SKM-1 (cell line): ENCODE measurements around the gene TTC33.
A peak's percentile ranks its signal among the peaks of the same experiment; 100 is the strongest.

Experiments
- DNase-seq: peaks from one replicate; lab custom pipeline; 2025; ENCODE audit not compliant: unreplicated experiment; lab: John Stamatoyannopoulos, UW

Gene TTC33

DNA sequence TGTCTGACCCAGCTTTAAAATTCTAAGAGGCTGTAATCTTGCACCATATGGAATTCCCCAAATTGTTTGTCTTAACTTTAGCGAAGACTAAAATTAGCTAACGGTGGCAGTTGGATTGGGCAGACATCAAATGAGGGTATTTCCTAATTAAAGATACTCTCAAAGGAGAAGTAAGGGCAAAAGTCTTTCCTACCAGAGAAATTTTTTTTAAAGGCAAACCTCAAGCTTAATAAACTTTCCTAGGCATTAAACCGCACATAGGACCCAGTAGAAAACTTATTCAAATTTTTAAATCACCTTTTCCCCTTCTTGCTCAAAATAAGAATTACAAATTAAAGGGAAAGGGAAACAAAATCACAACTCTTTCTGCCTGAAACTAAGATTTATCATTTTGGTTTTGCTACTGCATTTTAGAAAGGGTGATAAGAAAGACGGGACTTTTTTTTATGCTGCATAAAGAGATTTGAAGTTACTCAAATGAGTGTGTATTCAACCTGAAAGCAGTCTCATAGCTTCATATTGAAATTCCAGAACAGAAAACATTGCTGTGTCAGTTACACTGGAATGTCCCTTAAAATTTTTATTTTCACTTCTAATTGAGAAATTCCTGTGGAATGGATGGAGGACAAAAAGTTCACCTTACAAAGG, 265.2 kb downstream of the TTC33 start:
- peak; percentile 15 for DNase-seq

DNA sequence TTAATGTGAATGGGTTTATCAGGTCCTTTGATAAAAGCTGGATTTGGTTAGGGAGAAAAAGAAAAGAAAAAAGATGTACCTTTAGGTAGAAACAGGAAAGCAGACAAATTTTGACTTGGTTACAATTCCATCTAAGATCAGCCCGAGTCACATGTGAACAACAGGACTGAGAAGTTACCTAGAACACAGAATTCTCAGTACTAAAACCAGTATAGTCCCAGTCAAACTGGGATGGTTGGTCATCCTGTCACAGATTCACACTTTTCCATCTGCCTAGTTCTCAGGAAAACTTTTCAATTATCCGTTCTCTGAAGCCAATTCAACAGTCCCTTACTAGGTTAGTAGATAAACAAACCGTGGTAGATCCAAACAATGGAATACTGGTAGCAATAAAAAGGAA, 266.3 kb downstream of the TTC33 start:
- DNase-seq, result no peak

DNA sequence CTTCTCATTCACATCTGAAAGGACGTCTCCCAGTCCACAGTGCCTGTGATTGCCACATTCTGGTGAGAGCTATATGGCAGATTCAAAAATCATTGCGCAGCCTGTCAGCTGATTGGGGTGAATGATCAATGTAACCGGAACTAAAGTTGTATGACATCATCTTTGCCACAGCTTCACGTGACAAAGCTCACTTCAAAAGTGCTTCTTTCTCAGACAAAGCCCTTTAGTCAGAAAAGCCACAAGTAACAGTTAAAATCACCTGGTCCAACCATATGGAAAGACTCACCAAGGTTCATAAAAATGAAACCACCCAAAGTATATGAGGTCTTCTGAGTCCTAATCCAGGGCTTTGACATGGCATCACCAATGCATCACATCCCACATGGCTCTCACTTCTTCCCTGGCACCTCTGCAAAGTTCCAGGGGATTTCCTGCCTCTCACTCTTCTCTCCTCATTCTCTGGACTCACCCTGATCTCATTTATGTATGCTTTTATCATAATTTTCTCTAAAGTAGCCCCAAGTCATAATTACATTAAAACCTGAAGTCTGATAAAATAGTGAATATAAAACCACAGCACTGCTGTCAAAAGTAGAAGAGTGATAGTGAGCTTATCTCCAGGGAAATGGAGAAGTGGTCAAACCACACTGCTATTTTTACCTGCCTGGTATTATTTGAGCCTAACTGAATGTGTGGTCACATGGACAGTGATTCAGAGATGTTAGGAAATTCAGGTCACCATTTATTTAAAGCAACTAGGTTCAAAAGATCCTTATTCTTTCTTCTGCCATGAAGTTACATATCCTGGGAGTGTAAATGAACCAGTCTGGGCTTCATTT, 269.1 kb downstream of the TTC33 start:
- peak; percentile 90 for DNase-seq

DNA sequence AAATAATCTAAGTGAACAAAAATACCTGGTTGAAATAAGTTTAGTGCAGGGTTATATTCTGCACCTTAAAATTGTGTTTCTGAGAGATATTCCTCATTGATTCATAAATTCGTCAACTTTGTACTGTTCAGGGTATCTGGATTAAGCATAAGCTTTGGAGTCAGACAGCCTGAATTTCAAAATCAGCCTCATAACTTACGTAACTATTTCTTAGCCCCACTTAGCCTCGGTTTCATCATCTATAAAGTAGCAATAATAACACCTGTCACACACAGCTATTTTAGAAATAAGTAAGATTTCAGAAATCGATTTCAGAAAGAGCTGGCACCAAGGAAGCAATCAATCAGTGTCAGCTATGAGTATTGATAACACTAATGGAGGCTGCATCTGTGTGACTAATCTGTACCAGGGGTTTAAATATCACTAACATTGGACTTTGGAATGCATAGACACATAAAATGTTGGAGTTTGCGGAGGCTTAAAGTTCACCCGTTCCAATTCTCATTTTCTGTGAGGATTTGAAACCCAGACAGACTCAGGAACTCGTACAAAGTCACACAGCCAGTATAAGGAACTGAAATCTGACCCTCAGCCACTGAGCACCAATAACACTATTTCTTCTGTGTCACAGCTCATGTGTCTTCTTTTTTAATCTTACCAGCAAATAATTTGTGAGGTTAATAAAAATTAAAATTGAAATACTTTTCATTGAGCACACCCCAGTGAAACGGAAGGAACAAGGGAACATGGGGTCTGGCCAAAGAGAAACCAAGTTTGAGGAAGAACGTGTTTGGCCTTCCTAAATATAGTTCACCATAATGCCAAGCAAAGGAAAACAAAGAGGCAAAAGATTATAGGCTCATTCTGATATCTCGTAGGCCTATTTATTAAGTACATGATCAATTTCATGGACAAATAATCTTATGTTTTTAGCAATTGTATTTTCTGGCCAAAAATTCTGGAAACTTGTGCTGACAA, 270.5 kb downstream of the TTC33 start:
- DNase-seq, result peak; percentile 53

DNA sequence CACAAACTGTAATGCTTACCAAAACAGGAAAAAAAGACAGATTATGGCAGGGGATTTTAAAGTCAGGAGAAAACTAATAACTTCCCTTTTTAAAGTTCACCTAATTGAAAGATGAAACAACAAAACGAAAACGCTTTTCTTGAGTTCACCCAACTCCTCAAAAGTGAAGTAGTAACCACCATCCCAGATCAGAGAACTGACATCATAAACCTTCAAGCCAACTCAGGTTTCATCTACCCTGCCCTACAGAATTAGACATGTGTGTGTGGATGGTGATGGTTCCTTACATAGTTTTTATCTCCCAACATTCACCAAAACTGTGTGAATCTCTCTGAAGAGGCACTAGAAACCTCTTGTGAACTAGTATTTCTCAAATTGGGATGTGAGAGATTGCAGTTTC, 271.3 kb downstream of the TTC33 start:
- DNase-seq, result peak; percentile 10

DNA sequence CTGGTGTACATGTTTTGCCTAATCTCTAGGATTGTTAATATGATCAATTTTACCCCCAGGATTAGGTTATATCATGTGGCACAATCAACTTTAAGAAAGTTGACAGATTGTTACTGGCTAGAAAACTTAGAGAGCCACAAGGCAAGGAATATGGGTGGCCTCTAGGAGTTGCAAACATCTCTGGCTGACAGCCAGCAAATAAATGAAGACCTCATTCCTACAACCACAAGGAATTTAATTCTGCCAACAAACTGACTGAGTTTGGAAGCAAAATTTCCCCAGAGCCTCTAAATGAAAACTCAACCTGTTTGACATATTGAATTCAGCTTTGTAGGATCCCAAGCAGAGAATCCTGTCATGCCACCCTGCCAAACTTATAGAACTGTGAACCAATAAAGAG, 272.4 kb downstream of the TTC33 start:
- DNase-seq, result no peak

DNA sequence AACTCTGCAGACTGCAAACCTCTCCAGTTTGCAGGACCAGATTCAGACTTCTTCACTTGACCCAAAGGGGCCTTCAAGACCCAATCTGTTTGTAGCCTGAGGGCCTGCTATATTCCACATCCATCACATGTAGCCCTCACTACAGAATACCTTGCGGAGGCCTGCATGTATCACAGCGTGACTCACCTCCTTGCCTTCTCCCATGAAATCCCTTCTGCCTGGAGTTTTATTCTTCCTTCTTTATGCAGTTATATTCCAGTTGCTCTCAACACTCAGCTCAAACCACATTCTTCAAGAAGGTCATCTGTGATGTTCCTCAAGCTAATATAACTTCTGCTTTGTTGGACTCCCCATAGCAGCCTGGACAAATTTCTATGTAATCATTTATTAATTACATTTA, 274.5 kb downstream of the TTC33 start:
- no peak for DNase-seq

DNA sequence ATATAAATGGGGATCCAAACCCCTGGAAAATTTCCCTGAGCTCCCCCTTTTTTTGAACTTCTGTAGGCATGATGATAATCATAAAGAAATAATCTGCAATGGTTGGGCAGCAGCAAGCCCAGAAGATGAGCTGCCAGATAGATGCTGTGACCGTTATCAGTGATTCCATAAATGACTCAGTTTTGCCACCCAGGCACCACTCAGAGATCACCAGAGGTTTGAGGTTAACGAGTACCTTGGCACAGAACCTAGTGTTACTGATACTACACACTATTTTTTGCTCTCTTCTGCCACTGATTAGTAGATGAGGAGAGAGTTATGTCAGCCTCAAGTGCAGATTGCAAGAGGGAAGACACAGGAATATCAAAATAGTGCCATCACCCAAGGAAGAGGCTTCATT, 275.4 kb downstream of the TTC33 start:
- no peak for DNase-seq

DNA sequence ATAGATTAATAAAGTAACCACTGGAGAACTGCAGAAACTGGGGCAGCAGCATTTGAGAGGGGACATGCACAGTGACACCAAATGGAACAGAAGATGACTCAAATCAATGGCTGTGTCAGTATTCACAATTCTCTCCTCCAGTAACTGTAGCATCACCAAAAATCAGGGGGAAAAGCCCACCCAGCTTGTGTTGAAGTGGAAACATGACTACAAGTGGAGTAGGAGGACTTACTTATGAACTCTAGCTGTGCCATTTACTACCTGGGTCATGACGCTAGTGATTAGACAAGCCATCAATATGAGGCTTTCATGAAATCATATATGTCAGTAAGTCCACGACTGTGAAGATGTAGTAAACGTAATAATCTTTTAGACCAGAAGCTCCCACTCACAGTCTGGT, 275.8 kb downstream of the TTC33 start:
- DNase-seq, result no peak

DNA sequence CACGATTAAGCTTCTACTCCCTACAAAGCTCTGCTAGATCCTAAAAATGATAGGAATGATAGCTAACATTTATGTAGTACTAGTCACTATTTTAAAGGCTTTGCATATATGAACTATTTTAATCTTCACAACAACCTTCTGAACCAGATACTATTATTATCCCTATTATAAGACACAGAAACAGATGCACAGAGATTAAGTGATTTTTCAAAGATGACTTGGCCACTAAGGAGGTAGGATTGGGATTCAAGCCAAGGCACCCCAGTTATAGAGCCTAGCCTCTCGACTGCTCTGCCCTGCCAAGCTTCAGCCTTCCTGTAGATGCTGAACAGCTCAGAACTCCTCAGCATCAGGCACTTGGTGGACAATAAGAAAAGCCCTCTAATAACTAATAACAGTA, 277.0 kb downstream of the TTC33 start:
- no peak for DNase-seq

DNA sequence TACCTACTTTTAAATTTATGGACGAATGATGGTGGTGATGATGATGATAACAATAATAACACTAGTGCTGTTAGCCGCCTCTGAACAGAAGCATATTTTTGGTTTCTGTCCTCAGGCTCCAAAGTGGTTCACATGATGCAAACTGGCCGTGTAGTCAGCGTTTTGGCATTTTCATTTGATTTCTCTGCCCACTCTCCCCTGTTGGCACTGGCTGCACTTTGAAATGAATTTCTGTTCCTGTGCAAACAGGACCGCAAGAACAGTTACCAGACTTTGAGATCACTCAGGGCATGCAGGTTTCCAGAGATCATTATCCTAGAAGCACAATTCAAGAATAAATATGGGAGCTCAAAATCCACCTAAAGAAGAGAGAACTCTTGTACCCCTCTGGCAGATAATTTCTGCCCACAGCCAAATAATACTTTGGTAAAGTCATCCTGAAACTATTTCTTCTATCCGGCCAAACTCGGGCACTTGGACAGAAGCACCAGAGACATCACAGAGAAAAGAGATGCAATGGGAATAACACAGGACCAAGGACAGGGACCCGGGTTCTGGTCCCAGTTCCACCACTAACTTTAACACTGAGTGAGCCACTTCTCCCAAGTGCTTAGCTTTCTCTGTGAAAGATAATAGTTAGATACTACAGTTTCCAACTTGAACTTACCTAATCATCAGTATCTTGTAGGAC, 277.8 kb downstream of the TTC33 start:
- no peak for DNase-seq

DNA sequence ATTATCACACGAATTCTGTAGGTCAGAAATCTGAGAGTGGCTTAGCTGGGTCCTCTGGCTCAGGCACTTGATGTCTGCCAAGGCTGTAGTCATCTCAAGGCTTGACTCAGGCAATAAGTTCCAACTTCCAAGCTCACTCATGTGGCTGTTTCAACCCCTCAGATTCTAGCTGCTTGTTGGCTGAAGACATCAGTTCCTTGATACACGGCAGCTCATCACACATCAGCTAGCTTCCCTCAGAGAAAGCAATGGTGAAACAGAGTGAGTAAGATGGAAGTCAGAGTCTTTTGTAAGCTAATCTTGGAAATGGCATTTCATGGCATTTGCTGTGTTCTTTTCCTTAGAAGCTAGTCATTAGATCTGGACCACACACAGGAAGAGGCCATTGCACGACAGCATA, 280.2 kb downstream of the TTC33 start:
- no peak for DNase-seq

DNA sequence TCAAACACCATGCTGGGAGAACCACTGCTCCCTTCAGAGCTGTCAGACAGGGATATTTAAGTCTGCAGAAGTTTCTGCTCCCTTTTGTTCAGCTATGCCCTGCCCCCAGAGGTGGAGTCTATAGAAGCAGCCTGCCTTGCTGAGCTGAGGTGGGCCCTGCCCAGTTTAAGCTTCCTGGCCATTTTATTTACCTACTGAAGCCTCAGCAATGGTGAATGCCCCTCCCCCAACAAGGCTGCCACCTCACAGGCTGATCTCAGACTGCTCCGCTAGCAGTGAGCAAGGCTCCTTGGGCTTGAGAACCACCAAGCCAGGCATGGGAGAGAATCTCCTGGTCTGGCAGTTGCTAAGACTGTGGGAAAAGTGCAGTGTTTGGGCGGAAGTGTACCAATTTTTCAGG, 281.5 kb downstream of the TTC33 start:
- no peak for DNase-seq

DNA sequence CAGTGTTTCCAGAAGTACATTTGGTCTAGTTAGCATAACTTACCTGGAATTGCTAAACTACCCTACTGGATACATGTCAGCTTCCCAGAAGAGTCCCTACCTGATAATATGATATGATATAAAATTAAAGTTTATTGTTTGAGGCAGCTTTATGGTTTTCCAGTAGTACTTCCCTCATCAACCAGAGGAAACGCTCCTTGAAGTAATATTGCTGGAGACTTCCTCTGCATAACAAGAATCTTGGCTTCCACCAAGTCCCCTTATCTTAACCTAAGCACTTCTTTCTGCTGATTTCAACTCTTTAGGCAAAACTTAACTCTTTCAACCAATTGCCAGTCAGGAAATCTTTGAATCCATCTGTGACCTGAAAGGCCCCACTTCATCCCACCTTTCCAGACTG, 290.3 kb downstream of the TTC33 start:
- no peak for DNase-seq

DNA sequence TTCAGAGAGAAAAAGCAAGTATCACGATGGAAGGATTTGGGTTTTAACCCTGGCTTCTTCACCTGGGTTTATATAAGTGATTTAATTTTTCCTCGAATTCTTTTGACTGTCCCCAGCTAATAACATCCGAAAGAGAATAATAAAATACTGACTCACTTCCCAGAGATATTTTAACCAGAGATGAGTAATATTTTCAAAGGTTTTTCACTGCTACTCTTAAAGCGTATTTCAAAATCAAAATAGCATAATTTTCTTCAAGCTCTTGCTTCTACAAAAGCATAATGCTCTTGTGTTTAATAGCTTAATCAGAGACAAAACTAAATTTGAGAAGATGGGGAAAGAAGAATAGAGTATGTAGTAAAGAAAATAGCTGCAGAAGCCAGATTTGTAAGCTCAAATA, 291.2 kb downstream of the TTC33 start:
- no peak for DNase-seq
